ENCODE measurements around the gene NEURL3. TPM values are rescaled to one million over a fixed set of nuclear protein-coding genes. Genes with fewer than 3 reads are reported as not detected.

NEURL3 gene
- total and polyA plus RNA-seq, 2 donors (not counting 1 experiment from before 2014, with no cell fraction given), result not detected

GRCh38 chr2:96548558-96549465 is 43.7 kb upstream of the NEURL3 start:
- H3K4me2 ChIP-seq (ENCODE audit: extremely low read depth, insufficient read depth, low read length), result no peak overlapping the region
- H3K36me3 ChIP-seq (ENCODE audit: control insufficient read depth, insufficient read depth, low read length), result peaks cover 4% of the 10 kb centered on the region
- no peaks in the 10 kb centered on the region for H4K20me1 ChIP-seq (ENCODE audit: control insufficient read depth, extremely low read depth, insufficient read depth, low read length)
- H3K4me1 ChIP-seq (ENCODE audit: control insufficient read depth, extremely low read depth, insufficient read depth, low read length), result no peaks in the 10 kb centered on the region
- H3K27me3 ChIP-seq (ENCODE audit: control insufficient read depth, insufficient read depth, low read length), result no peaks in the 10 kb centered on the region
- no peak for DNase-seq (ENCODE audit: low read depth in 2 of 2)
- H2AFZ ChIP-seq (ENCODE audit: low read length), result no peak overlapping the region
- no peak overlapping the region for H3K4me3 ChIP-seq (replicated peaks in 1 of 4; ENCODE audit: control extremely low read depth in 1 of 4, insufficient read depth in 1 of 4, low read depth in 3 of 4, low read length in 4 of 4)
- no peak overlapping the region for H3K9ac ChIP-seq (ENCODE audit: insufficient read depth, low read length)
- no peaks in the 10 kb centered on the region for H3K79me2 ChIP-seq (ENCODE audit: control insufficient read depth, insufficient read depth, low read length)
- TF ChIP-seq EZH2 (IDR thresholded peaks at IDR 0.05; ENCODE audit: low read length, missing control alignments), result no peak
- TF ChIP-seq CTCF (conservative IDR thresholded peaks at IDR 0.05 in 1 of 2, IDR thresholded peaks at IDR 0.05 in 1 of 2; ENCODE audit: low read depth in 1 of 2, low read length in 2 of 2), result no peak
- H3K27ac ChIP-seq (ENCODE audit: insufficient read depth, low read length), result no peak overlapping the region
- H3K9me3 ChIP-seq (ENCODE audit: control insufficient read depth, insufficient read depth, low read depth, low read length), result no peaks in the 10 kb centered on the region

- no peaks in the 10 kb centered on the region for H3K4me1 ChIP-seq (ENCODE audit: control insufficient read depth, extremely low read depth, insufficient read depth, low read length)
- no peak overlapping the region for H3K27ac ChIP-seq (ENCODE audit: insufficient read depth, low read length)
- H3K4me3 ChIP-seq (replicated peaks in 1 of 4; ENCODE audit: control extremely low read depth in 1 of 4, insufficient read depth in 1 of 4, low read depth in 3 of 4, low read length in 4 of 4), result no peak overlapping the region
- no peaks in the 10 kb centered on the region for H3K9me3 ChIP-seq (ENCODE audit: control insufficient read depth, insufficient read depth, low read depth, low read length)
- no peak overlapping the region for H3K9ac ChIP-seq (ENCODE audit: insufficient read depth, low read length)
- H3K4me2 ChIP-seq (ENCODE audit: extremely low read depth, insufficient read depth, low read length), result no peak overlapping the region
- peak; percentile 45 to 72 for DNase-seq (ENCODE audit: low read depth in 2 of 2)
- H3K79me2 ChIP-seq (ENCODE audit: control insufficient read depth, insufficient read depth, low read length), result no peaks in the 10 kb centered on the region
- no peaks in the 10 kb centered on the region for H3K27me3 ChIP-seq (ENCODE audit: control insufficient read depth, insufficient read depth, low read length)
- no peak for TF ChIP-seq CTCF (conservative IDR thresholded peaks at IDR 0.05 in 1 of 2, IDR thresholded peaks at IDR 0.05 in 1 of 2; ENCODE audit: low read depth in 1 of 2, low read length in 2 of 2)
- TF ChIP-seq EZH2 (IDR thresholded peaks at IDR 0.05; ENCODE audit: low read length, missing control alignments), result no peak
- H4K20me1 ChIP-seq (ENCODE audit: control insufficient read depth, extremely low read depth, insufficient read depth, low read length), result no peaks in the 10 kb centered on the region
- H3K36me3 ChIP-seq (ENCODE audit: control insufficient read depth, insufficient read depth, low read length), result peaks cover 4% of the 10 kb centered on the region
- no peak overlapping the region for H2AFZ ChIP-seq (ENCODE audit: low read length)
These were observed 42.6 kb upstream of the NEURL3 start for GRCh38 chr2:96547731-96548171.

- H3K4me2 ChIP-seq (ENCODE audit: extremely low read depth, insufficient read depth, low read length), result no peak overlapping the region
These were observed 42.1 kb upstream of the NEURL3 start for GRCh38 chr2:96547203-96547641.

More at GRCh38 chr2:96547203-96547641, 42.1 kb upstream of the NEURL3 start:
- no peak overlapping the region for H3K9ac ChIP-seq (ENCODE audit: insufficient read depth, low read length)
- no peak for DNase-seq (ENCODE audit: low read depth in 2 of 2)
- no peak for TF ChIP-seq CTCF (conservative IDR thresholded peaks at IDR 0.05 in 1 of 2, IDR thresholded peaks at IDR 0.05 in 1 of 2; ENCODE audit: low read depth in 1 of 2, low read length in 2 of 2)
- TF ChIP-seq EZH2 (IDR thresholded peaks at IDR 0.05; ENCODE audit: low read length, missing control alignments), result no peak
- no peaks in the 10 kb centered on the region for H3K79me2 ChIP-seq (ENCODE audit: control insufficient read depth, insufficient read depth, low read length)
- H3K4me1 ChIP-seq (ENCODE audit: control insufficient read depth, extremely low read depth, insufficient read depth, low read length), result no peaks in the 10 kb centered on the region
- peaks cover 4% of the 10 kb centered on the region for H3K36me3 ChIP-seq (ENCODE audit: control insufficient read depth, insufficient read depth, low read length)
- H2AFZ ChIP-seq (ENCODE audit: low read length), result no peak overlapping the region
- no peaks in the 10 kb centered on the region for H3K27me3 ChIP-seq (ENCODE audit: control insufficient read depth, insufficient read depth, low read length)
- no peak overlapping the region for H3K4me3 ChIP-seq (replicated peaks in 1 of 4; ENCODE audit: control extremely low read depth in 1 of 4, insufficient read depth in 1 of 4, low read depth in 3 of 4, low read length in 4 of 4)
- H4K20me1 ChIP-seq (ENCODE audit: control insufficient read depth, extremely low read depth, insufficient read depth, low read length), result no peaks in the 10 kb centered on the region
- H3K9me3 ChIP-seq (ENCODE audit: control insufficient read depth, insufficient read depth, low read depth, low read length), result no peaks in the 10 kb centered on the region
- no peak overlapping the region for H3K27ac ChIP-seq (ENCODE audit: insufficient read depth, low read length)
